ENCODE measurements around the gene MACF1. TPM values are rescaled to one million over a fixed set of nuclear protein-coding genes. Genes with fewer than 3 reads are reported as not detected.
"Not testable (repeated sequence)": the region's sequence is repeated elsewhere in the genome, so short reads cannot be mapped to it uniquely, and the experiment has no call there.

The MACF1 gene
- polyA plus RNA-seq, 1 donor: 99.5 TPM

GRCh38 chr1:39511477-39511876 lies 307.0 kb downstream of the MACF1 start:
- not testable (repeated sequence) for H3K9me3 ChIP-seq (ENCODE audit: control insufficient read depth, low read depth, low read length); H3K27me3 ChIP-seq (ENCODE audit: control insufficient read depth, insufficient read depth, low read length); H3K4me1 ChIP-seq (ENCODE audit: control insufficient read depth, insufficient read depth, low read length); H3K36me3 ChIP-seq (ENCODE audit: control insufficient read depth, insufficient read depth, low read length); DNase-seq; H3K27ac ChIP-seq (ENCODE audit: low read length); H3K4me3 ChIP-seq (ENCODE audit: low read length)
- WGBS (ENCODE audit: insufficient coverage, low lambda C conversion rate): no CpG with 5 or more reads among the region's 13 CpGs

GRCh38 chr1:39512234-39512847 lies 307.8 kb downstream of the MACF1 start:
- no CpG with 5 or more reads among the region's 25 CpGs for WGBS (ENCODE audit: insufficient coverage, low lambda C conversion rate)

DNA sequence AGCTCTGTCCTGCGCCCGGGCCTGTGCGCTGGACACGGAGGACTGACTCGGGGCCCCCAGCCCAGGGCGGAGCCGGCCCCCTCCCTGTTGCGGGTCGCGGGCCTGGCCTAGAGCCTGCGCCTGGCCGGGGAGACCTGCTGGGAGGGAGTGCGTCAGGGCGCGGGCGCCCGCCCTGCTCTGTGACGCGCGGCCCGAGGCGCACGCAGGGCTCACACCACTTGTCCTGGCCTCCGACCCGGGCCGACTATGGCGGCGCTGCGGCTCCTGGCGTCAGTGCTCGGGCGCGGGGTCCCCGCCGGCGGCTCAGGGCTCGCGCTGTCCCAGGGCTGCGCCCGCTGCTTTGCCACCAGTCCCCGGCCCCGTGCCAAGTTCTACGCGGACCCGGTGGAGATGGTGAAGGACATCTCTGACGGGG lies 310.2 kb downstream of the MACF1 start:
- no CpG with 5 or more reads among the region's 46 CpGs for WGBS (ENCODE audit: insufficient coverage, low lambda C conversion rate)
- H3K4me1 ChIP-seq (ENCODE audit: control insufficient read depth, insufficient read depth, low read length); H3K4me3 ChIP-seq (ENCODE audit: low read length); H3K27ac ChIP-seq (ENCODE audit: low read length); H3K9me3 ChIP-seq (ENCODE audit: control insufficient read depth, low read depth, low read length); H3K36me3 ChIP-seq (ENCODE audit: control insufficient read depth, insufficient read depth, low read length); H3K27me3 ChIP-seq (ENCODE audit: control insufficient read depth, insufficient read depth, low read length): not testable (repeated sequence)
- peak in 1 of 2 donors; percentile 22 for DNase-seq

More at GRCh38 chr1:39512234-39512847, 307.8 kb downstream of the MACF1 start:
- not testable (repeated sequence) for H3K27ac ChIP-seq (ENCODE audit: low read length); H3K9me3 ChIP-seq (ENCODE audit: control insufficient read depth, low read depth, low read length); H3K27me3 ChIP-seq (ENCODE audit: control insufficient read depth, insufficient read depth, low read length); DNase-seq; H3K4me3 ChIP-seq (ENCODE audit: low read length); H3K4me1 ChIP-seq (ENCODE audit: control insufficient read depth, insufficient read depth, low read length); H3K36me3 ChIP-seq (ENCODE audit: control insufficient read depth, insufficient read depth, low read length)

GRCh38 chr1:39515131-39516086 lies 310.9 kb downstream of the MACF1 start:
- peak in 1 of 2 donors; percentile 30 for DNase-seq
- not testable (repeated sequence) for H3K4me3 ChIP-seq (ENCODE audit: low read length); H3K27me3 ChIP-seq (ENCODE audit: control insufficient read depth, insufficient read depth, low read length); H3K36me3 ChIP-seq (ENCODE audit: control insufficient read depth, insufficient read depth, low read length); H3K9me3 ChIP-seq (ENCODE audit: control insufficient read depth, low read depth, low read length); H3K4me1 ChIP-seq (ENCODE audit: control insufficient read depth, insufficient read depth, low read length); H3K27ac ChIP-seq (ENCODE audit: low read length)
- no CpG with 5 or more reads among the region's 78 CpGs for WGBS (ENCODE audit: insufficient coverage, low lambda C conversion rate)

- H3K27ac ChIP-seq (ENCODE audit: low read length); H3K36me3 ChIP-seq (ENCODE audit: control insufficient read depth, insufficient read depth, low read length); H3K27me3 ChIP-seq (ENCODE audit: control insufficient read depth, insufficient read depth, low read length); H3K4me3 ChIP-seq (ENCODE audit: low read length); DNase-seq; H3K9me3 ChIP-seq (ENCODE audit: control insufficient read depth, low read depth, low read length); H3K4me1 ChIP-seq (ENCODE audit: control insufficient read depth, insufficient read depth, low read length): not testable (repeated sequence)
- WGBS (ENCODE audit: insufficient coverage, low lambda C conversion rate): no CpG with 5 or more reads among the region's 4 CpGs
These were observed 312.3 kb downstream of the MACF1 start for GRCh38 chr1:39516841-39517240.

DNA sequence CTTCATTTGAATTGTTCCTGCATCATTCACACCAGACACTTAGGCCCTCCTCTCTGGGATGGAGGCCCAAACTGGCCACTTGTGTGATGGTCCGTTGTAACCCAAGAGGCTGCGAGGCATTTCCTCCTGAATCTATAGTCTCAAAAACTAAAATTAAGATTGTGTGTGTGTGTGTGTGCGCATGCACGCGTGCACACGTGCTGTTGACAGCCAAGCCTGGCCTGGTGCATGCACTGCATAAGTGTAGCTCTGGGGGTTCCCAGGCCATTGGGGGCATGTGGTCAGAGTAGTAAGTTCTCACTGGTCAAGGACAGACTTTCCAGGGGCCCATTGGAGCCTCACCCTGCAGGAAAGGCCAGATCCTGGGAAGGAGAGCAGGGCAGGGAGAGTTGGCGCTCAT lies 313.4 kb downstream of the MACF1 start:
- no CpG with 5 or more reads among the region's 7 CpGs for WGBS (ENCODE audit: insufficient coverage, low lambda C conversion rate)
- not testable (repeated sequence) for H3K9me3 ChIP-seq (ENCODE audit: control insufficient read depth, low read depth, low read length); H3K4me3 ChIP-seq (ENCODE audit: low read length); DNase-seq; H3K27me3 ChIP-seq (ENCODE audit: control insufficient read depth, insufficient read depth, low read length); H3K4me1 ChIP-seq (ENCODE audit: control insufficient read depth, insufficient read depth, low read length); H3K36me3 ChIP-seq (ENCODE audit: control insufficient read depth, insufficient read depth, low read length); H3K27ac ChIP-seq (ENCODE audit: low read length)

- WGBS (ENCODE audit: insufficient coverage, low lambda C conversion rate): no CpG with 5 or more reads among the region's 5 CpGs
- not testable (repeated sequence) for H3K27me3 ChIP-seq (ENCODE audit: control insufficient read depth, insufficient read depth, low read length); H3K27ac ChIP-seq (ENCODE audit: low read length); H3K36me3 ChIP-seq (ENCODE audit: control insufficient read depth, insufficient read depth, low read length); H3K9me3 ChIP-seq (ENCODE audit: control insufficient read depth, low read depth, low read length); DNase-seq; H3K4me3 ChIP-seq (ENCODE audit: low read length); H3K4me1 ChIP-seq (ENCODE audit: control insufficient read depth, insufficient read depth, low read length)
These were observed 314.9 kb downstream of the MACF1 start for GRCh38 chr1:39519376-39519775.

DNA sequence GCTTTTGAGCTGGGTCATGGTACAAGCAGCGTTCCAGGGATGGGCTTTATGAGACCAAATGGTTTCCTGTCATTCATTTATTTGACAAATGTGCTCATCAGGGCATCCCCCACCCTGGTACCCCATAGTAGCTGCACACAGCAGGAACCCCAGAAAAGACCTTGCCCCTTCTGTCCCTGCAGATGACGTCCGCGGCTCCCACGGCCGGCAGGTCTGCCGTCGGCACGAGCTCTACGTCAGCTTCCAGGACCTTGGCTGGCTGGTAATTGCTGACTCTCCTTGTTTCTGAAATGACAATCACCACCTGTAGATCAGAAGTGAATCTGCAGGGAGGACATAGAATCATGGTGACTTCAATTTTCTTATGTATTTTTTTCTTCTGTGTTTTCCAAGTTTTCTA lies 317.7 kb downstream of the MACF1 start:
- no CpG with 5 or more reads among the region's 10 CpGs for whole genome bisulfite sequencing (ENCODE audit: insufficient coverage, low lambda C conversion rate)
- DNase-seq; H3K9me3 ChIP-seq (ENCODE audit: control insufficient read depth, low read depth, low read length); H3K4me3 ChIP-seq (ENCODE audit: low read length); H3K27ac ChIP-seq (ENCODE audit: low read length); H3K27me3 ChIP-seq (ENCODE audit: control insufficient read depth, insufficient read depth, low read length); H3K4me1 ChIP-seq (ENCODE audit: control insufficient read depth, insufficient read depth, low read length): not testable (repeated sequence)
- H3K36me3 ChIP-seq (ENCODE audit: control insufficient read depth, insufficient read depth, low read length): peaks cover 12% of the 10 kb centered on the region

GRCh38 chr1:39522661-39523567 lies 318.4 kb downstream of the MACF1 start:
- DNase-seq: no peak
- H3K9me3 ChIP-seq (ENCODE audit: control insufficient read depth, low read depth, low read length): no peaks in the 10 kb centered on the region
- H3K4me3 ChIP-seq (ENCODE audit: low read length): no peak overlapping the region
- H3K4me1 ChIP-seq (ENCODE audit: control insufficient read depth, insufficient read depth, low read length): no peaks in the 10 kb centered on the region
- peaks cover 17% of the 10 kb centered on the region for H3K36me3 ChIP-seq (ENCODE audit: control insufficient read depth, insufficient read depth, low read length)
- H3K27me3 ChIP-seq (ENCODE audit: control insufficient read depth, insufficient read depth, low read length): no peaks in the 10 kb centered on the region
- no CpG with 5 or more reads among the region's 29 CpGs for WGBS (ENCODE audit: insufficient coverage, low lambda C conversion rate)
- no peak overlapping the region for H3K27ac ChIP-seq (ENCODE audit: low read length)

- WGBS (ENCODE audit: insufficient coverage, low lambda C conversion rate): no CpG with 5 or more reads among the region's 6 CpGs
These were observed 319.7 kb downstream of the MACF1 start for GRCh38 chr1:39524171-39524570.

More at GRCh38 chr1:39524171-39524570, 319.7 kb downstream of the MACF1 start:
- Histone ChIP-seq H3K4me3 (ENCODE audit: low read length) (no peak overlapping the region), H3K27ac (ENCODE audit: low read length) (no peak overlapping the region), H3K27me3 (ENCODE audit: control insufficient read depth, insufficient read depth, low read length) (no peaks in the 10 kb centered on the region), H3K4me1 (ENCODE audit: control insufficient read depth, insufficient read depth, low read length) (no peaks in the 10 kb centered on the region), H3K36me3 (ENCODE audit: control insufficient read depth, insufficient read depth, low read length) (peaks cover 26% of the 10 kb centered on the region), H3K9me3 (ENCODE audit: control insufficient read depth, low read depth, low read length) (no peaks in the 10 kb centered on the region)
- DNase-seq: no peak
